GM18861 (cell line): Measurements from ENCODE around the gene UBE3D.
"Not testable (repeated sequence)": the region's sequence is repeated elsewhere in the genome, so short reads cannot be mapped to it uniquely, and the experiment has no call there.

ENCODE experiments used
- ATAC-seq: cut with Tn5 transposase; IDR thresholded peaks from one replicate; pipeline ENCODE4 v1.9.1; 2021; ENCODE audit not compliant: unreplicated experiment

Gene UBE3D

GRCh38 chr6:82877213-82878195 lies 188.1 kb downstream of the UBE3D start:
- no peak for ATAC-seq

- ATAC-seq: no peak
Observed at GRCh38 chr6:82875573-82876185, 190.0 kb downstream of the UBE3D start.

GRCh38 chr6:82874867-82875266 lies 190.8 kb downstream of the UBE3D start:
- no peak for ATAC-seq

- ATAC-seq: no peak
Observed at GRCh38 chr6:82872185-82872584, 193.5 kb downstream of the UBE3D start.

- ATAC-seq: no peak
Observed at GRCh38 chr6:82870582-82871172, 195.0 kb downstream of the UBE3D start.

GRCh38 chr6:82869493-82869892 lies 196.1 kb downstream of the UBE3D start:
- ATAC-seq: no peak

GRCh38 chr6:82867946-82868345 lies 197.7 kb downstream of the UBE3D start:
- ATAC-seq: no peak

GRCh38 chr6:82866446-82866845 lies 199.2 kb downstream of the UBE3D start:
- no peak for ATAC-seq

- no peak for ATAC-seq
Observed at GRCh38 chr6:82865461-82865860, 200.2 kb downstream of the UBE3D start.

- ATAC-seq: no peak
Observed at GRCh38 chr6:82863781-82864180, 201.9 kb downstream of the UBE3D start.

GRCh38 chr6:82862543-82862942 lies 203.1 kb downstream of the UBE3D start:
- no peak for ATAC-seq

- no peak for ATAC-seq
Observed at GRCh38 chr6:82861121-82861520, 204.5 kb downstream of the UBE3D start.

- ATAC-seq: not testable (repeated sequence)
Observed at GRCh38 chr6:82856077-82856476, 209.6 kb downstream of the UBE3D start.

- not testable (repeated sequence) for ATAC-seq
Observed at GRCh38 chr6:82852904-82853303, 212.7 kb downstream of the UBE3D start.

- ATAC-seq: no peak
Observed at GRCh38 chr6:82843291-82843885, 222.3 kb downstream of the UBE3D start.

GRCh38 chr6:82842721-82843120 lies 222.9 kb downstream of the UBE3D start:
- no peak for ATAC-seq
